Measurements from ENCODE around the gene MYO15A. TPM values are rescaled to one million over a fixed set of nuclear protein-coding genes. Genes with fewer than 3 reads are reported as not detected.

MYO15A gene
- total RNA-seq, 2 donors from 2014 or later: 1.7 to 2.4 TPM

GRCh38 chr17:18185832-18186626 lies 77.5 kb downstream of the MYO15A start:
- H3K27ac Mint-ChIP-seq: peak overlapping the region; percentile 89
- Histone ChIP-seq H3K36me3 (ENCODE audit: control insufficient read depth, insufficient read depth, low read length) (peaks cover 43% of the 10 kb centered on the region), H3K9me3 (ENCODE audit: control insufficient read depth, low read length) (no peaks in the 10 kb centered on the region), H3K9ac (ENCODE audit: extremely low read depth, low read length, poor library complexity, severe bottlenecking) (peak overlapping the region; percentile 75), H3K4me1 (ENCODE audit: control insufficient read depth, insufficient read depth, low read length) (no peaks in the 10 kb centered on the region), H3K27ac (ENCODE audit: low read depth, low read length) (peak overlapping the region; percentile 37), H3K4me3 (ENCODE audit: low read length) (peak overlapping the region; percentile 96), H3K27me3 (ENCODE audit: control insufficient read depth, insufficient read depth, low read length, poor library complexity, severe bottlenecking) (no peaks in the 10 kb centered on the region)
- no peaks in the 10 kb centered on the region for H3K27me3 Mint-ChIP-seq (ENCODE audit: insufficient read depth)
- H3K4me1 Mint-ChIP-seq: peaks cover 38% of the 10 kb centered on the region
- TF ChIP-seq CTCF (conservative IDR thresholded peaks at IDR 0.05): no peak
- DNase-seq: no peak
- 82 to 83% methylated on average over 6 to 10 of the region's 10 CpGs for WGBS, 2 experiments (ENCODE audit: insufficient coverage in 1 of 2, insufficient read length in 1 of 2)
- H3K36me3 Mint-ChIP-seq (ENCODE audit: low read depth): peaks cover 26% of the 10 kb centered on the region
- no peaks in the 10 kb centered on the region for H3K9me3 Mint-ChIP-seq
- peak overlapping the region; percentile 87 for H3K4me3 Mint-ChIP-seq

- TF ChIP-seq CTCF (conservative IDR thresholded peaks at IDR 0.05): no peak
- WGBS, 2 experiments (ENCODE audit: insufficient coverage in 1 of 2, insufficient read length in 1 of 2): 100% methylated on average over 1 of the region's 1 CpG; no CpG with 5 or more reads in 1 of the 2 experiments
- Mint-ChIP-seq H3K27me3 (ENCODE audit: insufficient read depth) (no peaks in the 10 kb centered on the region), H3K36me3 (ENCODE audit: low read depth) (peaks cover 32% of the 10 kb centered on the region), H3K27ac (peak overlapping the region; percentile 18), H3K9me3 (no peaks in the 10 kb centered on the region), H3K4me1 (peaks cover 38% of the 10 kb centered on the region), H3K4me3 (peak overlapping the region; percentile 87)
- H3K27me3 ChIP-seq (ENCODE audit: control insufficient read depth, insufficient read depth, low read length, poor library complexity, severe bottlenecking): no peaks in the 10 kb centered on the region
- peak overlapping the region; percentile 96 for H3K4me3 ChIP-seq (ENCODE audit: low read length)
- no peaks in the 10 kb centered on the region for H3K4me1 ChIP-seq (ENCODE audit: control insufficient read depth, insufficient read depth, low read length)
- H3K27ac ChIP-seq (ENCODE audit: low read depth, low read length): no peak overlapping the region
- peaks cover 48% of the 10 kb centered on the region for H3K36me3 ChIP-seq (ENCODE audit: control insufficient read depth, insufficient read depth, low read length)
- H3K9ac ChIP-seq (ENCODE audit: extremely low read depth, low read length, poor library complexity, severe bottlenecking): peak overlapping the region; percentile 23
- no peak for DNase-seq
- no peaks in the 10 kb centered on the region for H3K9me3 ChIP-seq (ENCODE audit: control insufficient read depth, low read length)
Measured at GRCh38 chr17:18186627-18186982, 78.0 kb downstream of the MYO15A start.

DNA sequence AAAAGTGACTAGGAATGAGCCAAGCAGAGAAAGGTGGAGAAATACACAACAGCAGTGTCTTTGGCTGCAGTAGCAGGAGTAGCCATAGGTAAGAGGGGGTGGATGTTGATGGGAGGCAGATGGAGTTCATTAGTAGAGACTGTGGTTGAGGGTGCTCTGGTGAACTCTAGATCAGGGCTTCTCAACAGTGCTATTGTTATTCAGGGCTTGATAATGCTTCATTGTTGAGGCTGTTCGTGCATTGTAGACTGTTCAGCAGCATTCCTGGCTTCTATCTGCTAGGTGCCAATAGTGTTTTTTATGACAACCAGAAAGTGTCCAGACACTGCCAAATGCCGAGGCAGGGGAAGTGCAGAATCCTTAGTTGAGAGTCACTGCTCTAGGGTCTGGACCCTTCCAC lies 78.7 kb downstream of the MYO15A start:
- 81 to 95% methylated on average over 2 of the region's 2 CpGs for WGBS, 2 experiments (ENCODE audit: insufficient coverage in 1 of 2, insufficient read length in 1 of 2)
- peak overlapping the region; percentile 18 for H3K27ac Mint-ChIP-seq

More for the DNA sequence above, 78.7 kb downstream of the MYO15A start:
- Mint-ChIP-seq H3K4me3 (peak overlapping the region; percentile 87), H3K4me1 (peaks cover 38% of the 10 kb centered on the region), H3K27me3 (ENCODE audit: insufficient read depth) (no peaks in the 10 kb centered on the region), H3K36me3 (ENCODE audit: low read depth) (peaks cover 36% of the 10 kb centered on the region), H3K9me3 (no peaks in the 10 kb centered on the region)
- H3K27ac ChIP-seq (ENCODE audit: low read depth, low read length): no peak overlapping the region
- TF ChIP-seq CTCF (conservative IDR thresholded peaks at IDR 0.05): no peak
- no peaks in the 10 kb centered on the region for H3K9me3 ChIP-seq (ENCODE audit: control insufficient read depth, low read length)
- H3K9ac ChIP-seq (ENCODE audit: extremely low read depth, low read length, poor library complexity, severe bottlenecking): no peak overlapping the region
- H3K27me3 ChIP-seq (ENCODE audit: control insufficient read depth, insufficient read depth, low read length, poor library complexity, severe bottlenecking): no peaks in the 10 kb centered on the region
- H3K4me1 ChIP-seq (ENCODE audit: control insufficient read depth, insufficient read depth, low read length): no peaks in the 10 kb centered on the region
- H3K36me3 ChIP-seq (ENCODE audit: control insufficient read depth, insufficient read depth, low read length): peaks cover 51% of the 10 kb centered on the region
- H3K4me3 ChIP-seq (ENCODE audit: low read length): peak overlapping the region; percentile 96
- no peak for DNase-seq

Measured in endodermal cell (in vitro differentiated cells).